IPS-18a (cell line): ENCODE results near the gene TBC1D14.

Experiments used
- H3K27ac ChIP-seq: one replicate; pipeline ENCODE4 v1.5.1; 2013; ENCODE audit warnings: low read length
- H3K27me3 ChIP-seq: one replicate; pipeline ENCODE4 v1.6.1; 2013; ENCODE audit warnings: mild to moderate bottlenecking, low read length; ENCODE audit not compliant: control insufficient read depth, insufficient read depth
- H3K36me3 ChIP-seq: one replicate; pipeline ENCODE4 v1.6.1; 2013; ENCODE audit warnings: low read depth, low read length; ENCODE audit not compliant: control insufficient read depth
- H3K4me1 ChIP-seq: one replicate; pipeline ENCODE4 v1.6.1; 2013; ENCODE audit warnings: low read depth, low read length; ENCODE audit not compliant: control insufficient read depth
- H3K4me3 ChIP-seq: one replicate; pipeline ENCODE4 v1.5.1; 2013; ENCODE audit warnings: low read length
- H3K9ac ChIP-seq: one replicate; pipeline ENCODE4 v1.6.1; 2013; ENCODE audit warnings: mild to moderate bottlenecking, low read length, moderate library complexity
- H3K9me3 ChIP-seq: one replicate; pipeline ENCODE4 v1.6.1; 2013; ENCODE audit warnings: low read depth, low read length; ENCODE audit not compliant: control insufficient read depth

Gene TBC1D14

GRCh38 chr4:6945052-6945409, 35.4 kb downstream of the TBC1D14 start:
- Histone ChIP-seq H3K4me1 (peaks cover 46% of the 10 kb centered on the region), H3K9ac (no peak overlapping the region), H3K4me3 (no peak overlapping the region), H3K27me3 (no peaks in the 10 kb centered on the region), H3K9me3 (no peaks in the 10 kb centered on the region), H3K36me3 (no peaks in the 10 kb centered on the region), H3K27ac (no peak overlapping the region)

- no peak overlapping the region for H3K4me3 ChIP-seq
- no peaks in the 10 kb centered on the region for H3K9me3 ChIP-seq
- H3K36me3 ChIP-seq = no peaks in the 10 kb centered on the region
- H3K27ac ChIP-seq = no peak overlapping the region
- peaks cover 37% of the 10 kb centered on the region for H3K4me1 ChIP-seq
- no peak overlapping the region for H3K9ac ChIP-seq
- H3K27me3 ChIP-seq = no peaks in the 10 kb centered on the region
Observed at GRCh38 chr4:6946497-6946896, 36.9 kb downstream of the TBC1D14 start.

- Histone ChIP-seq H3K9ac (no peak overlapping the region), H3K4me1 (peaks cover 28% of the 10 kb centered on the region), H3K9me3 (no peaks in the 10 kb centered on the region), H3K27me3 (no peaks in the 10 kb centered on the region), H3K36me3 (no peaks in the 10 kb centered on the region), H3K4me3 (no peak overlapping the region), H3K27ac (no peak overlapping the region)
Observed at GRCh38 chr4:6948134-6948460, 38.5 kb downstream of the TBC1D14 start.

- Histone ChIP-seq H3K27ac (no peak overlapping the region), H3K9me3 (no peaks in the 10 kb centered on the region), H3K4me3 (no peak overlapping the region), H3K27me3 (no peaks in the 10 kb centered on the region), H3K4me1 (peaks cover 19% of the 10 kb centered on the region), H3K9ac (no peak overlapping the region), H3K36me3 (no peaks in the 10 kb centered on the region)
Observed at GRCh38 chr4:6951880-6952381, 42.3 kb downstream of the TBC1D14 start.

- H3K4me3 ChIP-seq = peak overlapping the region; percentile 13
- no peak overlapping the region for H3K9ac ChIP-seq
- no peaks in the 10 kb centered on the region for H3K27me3 ChIP-seq
- peaks cover 19% of the 10 kb centered on the region for H3K4me1 ChIP-seq
- H3K36me3 ChIP-seq = no peaks in the 10 kb centered on the region
- H3K9me3 ChIP-seq = no peaks in the 10 kb centered on the region
- no peak overlapping the region for H3K27ac ChIP-seq
Observed at GRCh38 chr4:6953751-6954380, 44.2 kb downstream of the TBC1D14 start.

GRCh38 chr4:6955261-6955911, 45.8 kb downstream of the TBC1D14 start:
- Histone ChIP-seq H3K4me3 (no peak overlapping the region), H3K4me1 (peaks cover 19% of the 10 kb centered on the region), H3K27ac (no peak overlapping the region), H3K36me3 (no peaks in the 10 kb centered on the region), H3K9ac (no peak overlapping the region), H3K27me3 (no peaks in the 10 kb centered on the region), H3K9me3 (no peaks in the 10 kb centered on the region)

- no peak overlapping the region for H3K4me3 ChIP-seq
- no peaks in the 10 kb centered on the region for H3K36me3 ChIP-seq
- peaks cover 24% of the 10 kb centered on the region for H3K4me1 ChIP-seq
- H3K27me3 ChIP-seq = no peaks in the 10 kb centered on the region
- H3K9me3 ChIP-seq = no peaks in the 10 kb centered on the region
- no peak overlapping the region for H3K27ac ChIP-seq
- H3K9ac ChIP-seq = no peak overlapping the region
Observed at GRCh38 chr4:6956087-6956433, 46.4 kb downstream of the TBC1D14 start.

- no peak overlapping the region for H3K27ac ChIP-seq
- no peaks in the 10 kb centered on the region for H3K9me3 ChIP-seq
- H3K36me3 ChIP-seq = no peaks in the 10 kb centered on the region
- H3K27me3 ChIP-seq = no peaks in the 10 kb centered on the region
- no peak overlapping the region for H3K4me3 ChIP-seq
- peaks cover 29% of the 10 kb centered on the region for H3K4me1 ChIP-seq
- no peak overlapping the region for H3K9ac ChIP-seq
Observed at GRCh38 chr4:6956434-6957147, 47.0 kb downstream of the TBC1D14 start.

- H3K9me3 ChIP-seq = no peaks in the 10 kb centered on the region
- H3K27ac ChIP-seq = no peak overlapping the region
- no peaks in the 10 kb centered on the region for H3K36me3 ChIP-seq
- peaks cover 32% of the 10 kb centered on the region for H3K4me1 ChIP-seq
- no peak overlapping the region for H3K4me3 ChIP-seq
- no peak overlapping the region for H3K9ac ChIP-seq
- no peaks in the 10 kb centered on the region for H3K27me3 ChIP-seq
Observed at GRCh38 chr4:6957148-6957520, 47.5 kb downstream of the TBC1D14 start.

- H3K27me3 ChIP-seq = no peaks in the 10 kb centered on the region
- H3K9ac ChIP-seq = no peak overlapping the region
- no peak overlapping the region for H3K4me3 ChIP-seq
- no peak overlapping the region for H3K27ac ChIP-seq
- H3K36me3 ChIP-seq = no peaks in the 10 kb centered on the region
- H3K4me1 ChIP-seq = peaks cover 40% of the 10 kb centered on the region
- no peaks in the 10 kb centered on the region for H3K9me3 ChIP-seq
Observed at GRCh38 chr4:6957994-6958393, 48.4 kb downstream of the TBC1D14 start.

GRCh38 chr4:6959261-6959660, 49.6 kb downstream of the TBC1D14 start:
- no peaks in the 10 kb centered on the region for H3K36me3 ChIP-seq
- H3K9ac ChIP-seq = no peak overlapping the region
- H3K4me1 ChIP-seq = peaks cover 44% of the 10 kb centered on the region
- H3K27me3 ChIP-seq = no peaks in the 10 kb centered on the region
- no peaks in the 10 kb centered on the region for H3K9me3 ChIP-seq
- no peak overlapping the region for H3K27ac ChIP-seq
- H3K4me3 ChIP-seq = no peak overlapping the region

- H3K4me1 ChIP-seq = peaks cover 35% of the 10 kb centered on the region
- no peak overlapping the region for H3K27ac ChIP-seq
- H3K4me3 ChIP-seq = no peak overlapping the region
- H3K9ac ChIP-seq = no peak overlapping the region
- H3K27me3 ChIP-seq = no peaks in the 10 kb centered on the region
- no peaks in the 10 kb centered on the region for H3K36me3 ChIP-seq
- no peaks in the 10 kb centered on the region for H3K9me3 ChIP-seq
Observed at GRCh38 chr4:6960154-6960553, 50.5 kb downstream of the TBC1D14 start.
